ENCODE results near the gene SLC5A4. TPM values are rescaled to one million over a fixed set of nuclear protein-coding genes. Genes with fewer than 3 reads are reported as not detected.
"Not testable (repeated sequence)": the region's sequence is repeated elsewhere in the genome, so short reads cannot be mapped to it uniquely, and the experiment has no call there.

The SLC5A4 gene
- total RNA-seq (2022) (not detected in 2 replicates), Bru-seq, nascent RNA (percentile 10 among the genes with signal in this experiment), BruChase-seq, experiment 1, labeled RNA remaining after a 6-hour chase (percentile 5 among the genes with signal in this experiment), BruChase-seq, experiment 2, labeled RNA remaining after a 2-hour chase (percentile 2 among the genes with signal in this experiment)
- long read RNA-seq: 0 reads

DNA sequence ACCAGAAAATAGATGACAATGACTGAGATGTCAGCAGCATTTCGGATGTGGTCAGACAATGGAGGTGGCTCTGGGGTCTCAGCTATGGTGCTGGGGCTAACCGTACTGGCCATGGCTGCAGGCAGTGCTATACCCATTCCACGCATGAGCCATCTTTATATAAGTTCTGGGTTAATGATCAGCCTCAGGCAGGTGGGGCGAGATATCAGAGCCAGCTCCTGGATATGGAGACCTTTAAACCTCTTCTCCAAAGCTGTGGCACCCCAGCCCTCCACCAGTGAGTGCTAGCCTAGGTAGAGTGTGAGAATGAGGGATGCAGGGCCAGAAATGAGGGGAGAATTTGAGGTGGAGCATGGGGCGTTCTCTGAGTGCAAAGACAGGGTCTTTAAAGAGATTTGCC is at the start of gene SLC5A4:
SLC5A4 (minus strand) TSS at position 131 of the 400 bp plus-strand sequence; CDS start at position 113, 18 bp downstream.
- H3K9me3 Mint-ChIP-seq (ENCODE audit: low read depth, unreplicated experiment): no peaks in the 10 kb centered on the region
- no peaks in the 10 kb centered on the region for H3K36me3 Mint-ChIP-seq (ENCODE audit: insufficient read depth, unreplicated experiment)
- no peak within 1 kb of the TSS for H3K4me3 Mint-ChIP-seq (ENCODE audit: low read depth, unreplicated experiment)
- intact Hi-C loops (cut with micrococcal nuclease; ENCODE audit: unreplicated experiment): no loop called here
- H3K27me3 Mint-ChIP-seq (ENCODE audit: unreplicated experiment): peaks cover 61% of the 10 kb centered on the region
- peaks cover 11% of the 10 kb centered on the region for H3K4me1 Mint-ChIP-seq (ENCODE audit: low read depth, unreplicated experiment)
- no TSS peak for BruUV-seq (replicated peaks)
- TF ChIP-seq, protein P1, sequence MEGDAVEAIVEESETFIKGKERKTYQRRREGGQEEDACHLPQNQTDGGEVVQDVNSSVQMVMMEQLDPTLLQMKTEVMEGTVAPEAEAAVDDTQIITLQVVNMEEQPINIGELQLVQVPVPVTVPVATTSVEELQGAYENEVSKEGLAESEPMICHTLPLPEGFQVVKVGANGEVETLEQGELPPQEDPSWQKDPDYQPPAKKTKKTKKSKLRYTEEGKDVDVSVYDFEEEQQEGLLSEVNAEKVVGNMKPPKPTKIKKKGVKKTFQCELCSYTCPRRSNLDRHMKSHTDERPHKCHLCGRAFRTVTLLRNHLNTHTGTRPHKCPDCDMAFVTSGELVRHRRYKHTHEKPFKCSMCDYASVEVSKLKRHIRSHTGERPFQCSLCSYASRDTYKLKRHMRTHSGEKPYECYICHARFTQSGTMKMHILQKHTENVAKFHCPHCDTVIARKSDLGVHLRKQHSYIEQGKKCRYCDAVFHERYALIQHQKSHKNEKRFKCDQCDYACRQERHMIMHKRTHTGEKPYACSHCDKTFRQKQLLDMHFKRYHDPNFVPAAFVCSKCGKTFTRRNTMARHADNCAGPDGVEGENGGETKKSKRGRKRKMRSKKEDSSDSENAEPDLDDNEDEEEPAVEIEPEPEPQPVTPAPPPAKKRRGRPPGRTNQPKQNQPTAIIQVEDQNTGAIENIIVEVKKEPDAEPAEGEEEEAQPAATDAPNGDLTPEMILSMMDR (IDR thresholded peaks at IDR 0.05; ENCODE audit: unreplicated experiment): no peak
- CTCF ChIA-PET: interaction anchor here (1.8 kb wide), 1 partner anchor 11 kb away, joined by 4 read pairs; no protein-coding TSS in a partner anchor
- H3K27ac Mint-ChIP-seq (ENCODE audit: unreplicated experiment): no peak within 1 kb of the TSS
- DNase-seq: no peak

DNA sequence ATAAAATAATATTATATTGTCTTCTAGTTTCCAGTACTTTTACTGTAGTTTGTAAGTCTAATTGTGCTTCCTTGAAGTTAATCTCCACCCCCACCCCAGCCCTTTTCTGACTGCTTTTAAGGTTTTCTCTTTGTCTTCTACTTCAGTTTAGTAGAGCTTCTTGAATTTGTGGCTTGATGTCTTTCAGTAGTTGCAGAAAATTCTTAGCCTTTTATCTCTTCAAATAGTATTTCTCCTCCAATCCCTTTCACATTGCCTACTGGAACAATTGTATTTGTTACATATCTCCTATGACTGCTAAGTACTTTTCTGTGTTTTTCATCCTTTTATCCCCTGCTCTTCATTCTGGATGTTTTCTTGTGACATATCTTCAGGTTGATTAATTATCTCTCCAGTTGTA is 38.8 kb upstream of the SLC5A4 start:
- H3K4me3 Mint-ChIP-seq (ENCODE audit: low read depth, unreplicated experiment); H3K36me3 Mint-ChIP-seq (ENCODE audit: insufficient read depth, unreplicated experiment); intact Hi-C loops (cut with micrococcal nuclease; ENCODE audit: unreplicated experiment); H3K4me1 Mint-ChIP-seq (ENCODE audit: low read depth, unreplicated experiment); BruUV-seq (replicated peaks); H3K27ac Mint-ChIP-seq (ENCODE audit: unreplicated experiment); CTCF ChIA-PET; H3K9me3 Mint-ChIP-seq (ENCODE audit: low read depth, unreplicated experiment); DNase-seq: not testable (repeated sequence)
- peaks cover 15% of the 10 kb centered on the region for H3K27me3 Mint-ChIP-seq (ENCODE audit: unreplicated experiment)

DNA sequence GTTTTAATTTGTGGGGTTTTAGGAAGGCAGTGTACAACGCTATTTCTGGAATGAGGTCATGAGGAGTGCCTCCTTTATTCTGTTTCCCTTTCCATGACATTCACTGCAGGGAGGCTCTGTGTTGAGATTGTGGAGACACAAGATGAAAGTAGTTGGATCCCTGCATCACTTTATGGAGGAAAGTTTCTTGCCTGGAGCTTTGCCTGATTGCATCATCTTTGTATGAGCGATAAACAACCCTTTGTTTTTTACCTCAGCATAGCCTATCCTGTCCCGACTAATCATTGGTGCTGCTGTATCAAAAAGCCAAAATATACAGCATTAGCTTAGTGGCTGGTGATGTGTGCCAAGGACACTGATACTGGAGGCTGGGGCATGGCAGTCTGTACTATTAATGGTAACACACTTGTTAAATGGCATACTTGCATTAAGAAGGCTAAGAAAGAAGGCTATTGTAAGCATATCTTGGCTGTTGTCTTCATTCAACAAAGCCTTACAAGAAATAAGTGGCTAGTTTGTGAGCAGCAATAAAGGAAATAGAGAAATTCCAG is 31.2 kb upstream of the SLC5A4 start:
- intact Hi-C loops (cut with micrococcal nuclease; ENCODE audit: unreplicated experiment): no loop called here
- no peaks in the 10 kb centered on the region for H3K36me3 Mint-ChIP-seq (ENCODE audit: insufficient read depth, unreplicated experiment)
- H3K4me3 Mint-ChIP-seq (ENCODE audit: low read depth, unreplicated experiment): no peak overlapping the region
- H3K4me1 Mint-ChIP-seq (ENCODE audit: low read depth, unreplicated experiment): no peaks in the 10 kb centered on the region
- BruUV-seq (replicated peaks): no TSS peak
- peaks cover 45% of the 10 kb centered on the region for H3K27me3 Mint-ChIP-seq (ENCODE audit: unreplicated experiment)
- CTCF ChIA-PET: no interaction called here
- peaks cover 2% of the 10 kb centered on the region for H3K9me3 Mint-ChIP-seq (ENCODE audit: low read depth, unreplicated experiment)
- no peak for DNase-seq
- TF ChIP-seq, protein P1 (IDR thresholded peaks at IDR 0.05; ENCODE audit: unreplicated experiment): no peak
- H3K27ac Mint-ChIP-seq (ENCODE audit: unreplicated experiment): no peak overlapping the region

DNA sequence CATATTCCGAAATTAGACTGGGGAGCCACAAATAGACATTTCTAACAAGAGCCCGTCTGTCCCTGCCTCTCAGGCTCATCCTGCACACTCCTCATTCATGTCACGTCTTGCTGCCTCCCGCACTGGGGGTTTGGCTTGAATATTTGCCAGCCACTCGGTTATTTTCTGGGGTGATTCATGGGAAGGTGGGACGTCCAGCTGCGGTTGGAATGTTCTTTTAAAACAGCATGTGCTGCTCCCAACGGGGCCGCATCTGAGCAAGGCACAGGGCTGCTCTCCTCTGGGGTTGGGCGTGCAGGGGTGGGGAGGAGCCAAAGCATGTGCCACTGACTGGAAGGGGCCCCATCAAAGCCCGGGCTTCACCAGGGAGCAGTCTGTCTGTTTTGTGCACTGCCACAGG is 25.9 kb upstream of the SLC5A4 start:
- CTCF ChIA-PET: no interaction called here
- Mint-ChIP-seq H3K9me3 (ENCODE audit: low read depth, unreplicated experiment) (no peaks in the 10 kb centered on the region), H3K36me3 (ENCODE audit: insufficient read depth, unreplicated experiment) (no peaks in the 10 kb centered on the region), H3K4me3 (ENCODE audit: low read depth, unreplicated experiment) (no peak overlapping the region), H3K27me3 (ENCODE audit: unreplicated experiment) (peaks cover 42% of the 10 kb centered on the region), H3K4me1 (ENCODE audit: low read depth, unreplicated experiment) (no peaks in the 10 kb centered on the region), H3K27ac (ENCODE audit: unreplicated experiment) (no peak overlapping the region)
- no peak for DNase-seq
- BruUV-seq (replicated peaks): no TSS peak
- intact Hi-C loops (cut with micrococcal nuclease; ENCODE audit: unreplicated experiment): no loop called here
- TF ChIP-seq, protein P1 (IDR thresholded peaks at IDR 0.05; ENCODE audit: unreplicated experiment): no peak

DNA sequence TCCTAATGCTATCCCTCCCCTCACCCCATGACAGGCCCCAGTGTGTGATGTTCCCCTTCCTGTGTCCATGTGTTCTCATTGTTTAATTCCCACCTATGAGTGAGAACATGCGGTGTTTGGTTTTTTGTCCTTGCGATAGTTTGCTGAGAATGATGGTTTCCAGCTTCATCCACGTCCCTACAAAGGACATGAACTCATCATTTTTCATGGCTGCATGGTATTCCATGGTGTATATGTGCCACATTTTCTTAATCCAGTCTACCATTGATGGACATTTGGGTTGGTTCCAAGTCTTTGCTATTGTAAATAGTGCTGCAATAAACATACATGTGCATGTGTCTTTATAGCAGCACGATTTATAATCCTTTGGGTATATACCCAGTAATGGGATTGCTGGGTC is 20.2 kb upstream of the SLC5A4 start:
- H3K4me3 Mint-ChIP-seq (ENCODE audit: low read depth, unreplicated experiment); H3K27ac Mint-ChIP-seq (ENCODE audit: unreplicated experiment); CTCF ChIA-PET; intact Hi-C loops (cut with micrococcal nuclease; ENCODE audit: unreplicated experiment); H3K36me3 Mint-ChIP-seq (ENCODE audit: insufficient read depth, unreplicated experiment); DNase-seq; H3K9me3 Mint-ChIP-seq (ENCODE audit: low read depth, unreplicated experiment); BruUV-seq (replicated peaks); H3K4me1 Mint-ChIP-seq (ENCODE audit: low read depth, unreplicated experiment); H3K27me3 Mint-ChIP-seq (ENCODE audit: unreplicated experiment): not testable (repeated sequence)

All from Calu3 (cell line).